ENCODE measurements around the gene TUBB2B.

DNA sequence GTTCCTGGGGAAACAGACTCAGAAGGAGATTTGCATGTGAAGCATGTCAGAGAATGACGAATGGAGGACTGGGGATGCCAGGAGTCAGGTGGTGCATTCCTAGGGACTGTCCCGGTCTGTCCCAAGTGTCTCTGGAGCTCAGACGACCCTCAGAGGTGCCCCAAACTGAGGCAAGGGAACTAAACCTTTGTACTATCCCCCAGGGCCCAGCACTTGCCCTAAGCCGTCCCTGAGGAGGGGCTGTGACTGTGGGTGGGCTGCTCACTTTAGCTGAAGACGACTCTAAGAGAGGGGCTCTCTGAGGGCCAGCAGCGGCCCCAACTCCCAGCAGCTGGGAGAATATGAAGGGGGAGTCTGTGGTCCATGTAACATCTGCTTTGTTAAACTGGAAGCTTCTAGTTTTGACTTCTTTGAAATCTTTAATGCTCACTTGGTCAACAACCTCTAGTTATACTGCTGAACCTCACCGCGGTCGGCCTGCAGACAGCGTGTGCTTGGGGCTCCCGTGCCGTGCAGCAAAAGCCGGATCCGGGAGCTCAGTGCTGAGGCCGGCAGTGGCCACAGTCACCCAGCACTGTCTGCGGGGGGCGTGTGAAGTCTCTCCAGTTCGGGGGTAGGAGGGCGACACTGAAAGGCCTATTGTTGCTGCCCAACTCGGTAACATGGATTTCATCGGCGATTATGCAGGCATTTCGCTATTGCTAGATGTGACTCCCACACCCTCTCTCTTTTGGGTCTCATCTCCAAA lies 34.2 kb downstream of the TUBB2B start:
- TF ChIP-seq, protein P1, sequence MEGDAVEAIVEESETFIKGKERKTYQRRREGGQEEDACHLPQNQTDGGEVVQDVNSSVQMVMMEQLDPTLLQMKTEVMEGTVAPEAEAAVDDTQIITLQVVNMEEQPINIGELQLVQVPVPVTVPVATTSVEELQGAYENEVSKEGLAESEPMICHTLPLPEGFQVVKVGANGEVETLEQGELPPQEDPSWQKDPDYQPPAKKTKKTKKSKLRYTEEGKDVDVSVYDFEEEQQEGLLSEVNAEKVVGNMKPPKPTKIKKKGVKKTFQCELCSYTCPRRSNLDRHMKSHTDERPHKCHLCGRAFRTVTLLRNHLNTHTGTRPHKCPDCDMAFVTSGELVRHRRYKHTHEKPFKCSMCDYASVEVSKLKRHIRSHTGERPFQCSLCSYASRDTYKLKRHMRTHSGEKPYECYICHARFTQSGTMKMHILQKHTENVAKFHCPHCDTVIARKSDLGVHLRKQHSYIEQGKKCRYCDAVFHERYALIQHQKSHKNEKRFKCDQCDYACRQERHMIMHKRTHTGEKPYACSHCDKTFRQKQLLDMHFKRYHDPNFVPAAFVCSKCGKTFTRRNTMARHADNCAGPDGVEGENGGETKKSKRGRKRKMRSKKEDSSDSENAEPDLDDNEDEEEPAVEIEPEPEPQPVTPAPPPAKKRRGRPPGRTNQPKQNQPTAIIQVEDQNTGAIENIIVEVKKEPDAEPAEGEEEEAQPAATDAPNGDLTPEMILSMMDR (IDR thresholded peaks at IDR 0.05; ENCODE audit: extremely low read depth in 1 of 2, insufficient read depth in 1 of 2, low read depth in 1 of 2, low read length in 2 of 2), result no peak
- TF ChIP-seq POLR2AphosphoS5 (IDR thresholded peaks at IDR 0.05; ENCODE audit: insufficient read depth, low read depth, low read length) (no peak), POLR2A (IDR thresholded peaks at IDR 0.05; ENCODE audit: low read depth, low read length) (no peak)
